Central memory CD4-positive, alpha-beta T cell (primary cell): Measurements from ENCODE around the gene NACC2.
"Not testable (repeated sequence)": the region's sequence is repeated elsewhere in the genome, so short reads cannot be mapped to it uniquely, and the experiment has no call there.

Experiments used
- DNase-seq: peaks from one replicate; pipeline ENCODE4 v3.0.0; 2022

The NACC2 gene

DNA sequence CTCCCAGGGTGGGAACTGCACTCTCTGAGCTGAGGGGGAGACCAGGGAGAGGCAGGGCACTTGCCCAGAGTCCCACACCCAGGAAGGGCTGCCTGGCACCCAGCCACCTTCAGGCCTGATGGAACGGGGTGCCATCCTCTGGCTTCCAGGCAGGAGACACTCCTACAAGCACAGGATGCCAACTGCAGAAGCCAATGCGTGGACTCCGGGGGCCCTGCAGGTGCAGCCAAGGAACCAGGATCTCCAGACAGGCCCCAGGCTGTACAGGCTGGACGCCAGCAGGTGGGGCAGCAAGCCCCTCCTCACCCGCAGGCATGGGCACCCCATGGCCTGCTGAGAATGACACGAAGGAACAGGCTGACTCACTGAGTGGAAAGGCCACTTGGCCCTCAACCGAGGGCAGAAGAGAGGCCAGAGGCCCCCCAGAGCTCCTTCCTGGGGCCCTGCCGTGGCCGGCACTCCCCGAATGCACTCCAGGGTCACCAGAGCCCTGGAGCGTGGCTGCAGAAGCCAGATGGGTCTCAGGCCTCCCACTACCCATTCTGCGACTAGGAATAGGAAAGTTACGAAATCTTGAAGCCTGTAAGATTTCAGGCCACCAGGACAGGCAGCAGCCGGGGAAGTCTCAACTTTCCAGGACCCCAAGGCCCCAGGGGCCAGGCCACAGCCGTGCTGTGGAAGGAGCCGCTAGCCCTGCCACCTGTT, 15.7 kb downstream of the NACC2 start:
- no peak for DNase-seq

DNA sequence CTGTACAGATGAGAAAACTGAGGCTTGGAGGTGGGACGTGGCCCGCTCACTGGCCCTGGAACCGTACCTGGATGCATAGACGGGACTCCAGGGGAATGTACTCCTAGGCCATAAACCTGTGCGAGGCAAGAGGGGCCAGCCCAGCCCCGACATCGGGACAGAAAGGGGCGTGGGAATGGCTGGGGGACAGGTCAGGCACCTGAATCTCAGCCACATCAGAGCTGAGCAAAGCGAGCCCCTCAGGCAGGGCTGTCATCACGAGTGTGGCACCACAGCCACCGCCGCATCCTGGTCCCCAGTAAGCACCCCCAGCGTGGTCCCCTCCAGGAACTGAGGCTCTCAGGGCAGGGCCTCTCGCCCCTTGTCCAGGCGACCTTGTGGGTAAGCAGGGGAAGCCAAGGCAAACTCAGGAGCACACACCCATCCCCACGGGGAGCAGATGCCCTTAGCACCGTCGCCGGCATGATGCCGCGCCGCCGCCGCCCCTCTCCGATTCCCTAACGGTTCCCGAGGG, 16.5 kb downstream of the NACC2 start:
- DNase-seq, result no peak

DNA sequence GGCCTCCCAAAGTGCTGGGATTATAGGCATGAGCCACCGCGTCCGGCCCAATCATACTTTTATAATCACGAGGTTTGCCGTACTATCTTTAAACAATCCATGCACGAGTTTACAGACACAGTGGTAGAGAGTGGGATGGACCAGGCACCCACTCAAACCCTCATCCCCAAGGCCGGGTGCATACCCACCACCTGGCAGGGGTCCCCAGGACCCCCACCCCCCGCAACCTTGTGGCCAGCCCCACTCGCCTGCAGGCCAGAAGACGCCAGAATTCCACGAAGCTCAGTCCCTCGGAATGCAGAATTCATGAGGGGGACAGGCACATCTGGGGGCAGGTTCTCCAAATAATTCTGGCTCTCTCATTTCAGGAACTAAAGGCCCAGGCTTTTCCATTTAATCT, 17.1 kb downstream of the NACC2 start:
- no peak for DNase-seq

DNA sequence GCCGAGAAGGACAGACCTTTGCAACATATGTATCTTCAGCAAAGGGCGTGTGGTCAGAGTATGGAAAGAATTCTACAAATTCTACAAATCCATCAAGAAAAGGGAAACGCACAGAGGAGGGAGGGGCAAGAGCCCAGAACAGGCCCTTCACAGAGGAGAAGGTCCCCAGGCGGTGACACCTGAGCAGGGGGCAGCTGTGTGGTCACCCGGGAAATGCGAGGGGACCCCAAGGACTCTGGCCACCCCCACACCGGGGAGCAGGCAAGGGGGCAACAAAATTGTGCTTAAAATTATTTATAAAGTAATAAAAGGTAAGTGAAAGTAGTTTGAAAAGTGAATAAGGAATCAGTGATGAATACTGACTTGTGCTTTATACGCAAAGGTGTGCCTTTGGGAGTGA, 17.6 kb downstream of the NACC2 start:
- no peak for DNase-seq

DNA sequence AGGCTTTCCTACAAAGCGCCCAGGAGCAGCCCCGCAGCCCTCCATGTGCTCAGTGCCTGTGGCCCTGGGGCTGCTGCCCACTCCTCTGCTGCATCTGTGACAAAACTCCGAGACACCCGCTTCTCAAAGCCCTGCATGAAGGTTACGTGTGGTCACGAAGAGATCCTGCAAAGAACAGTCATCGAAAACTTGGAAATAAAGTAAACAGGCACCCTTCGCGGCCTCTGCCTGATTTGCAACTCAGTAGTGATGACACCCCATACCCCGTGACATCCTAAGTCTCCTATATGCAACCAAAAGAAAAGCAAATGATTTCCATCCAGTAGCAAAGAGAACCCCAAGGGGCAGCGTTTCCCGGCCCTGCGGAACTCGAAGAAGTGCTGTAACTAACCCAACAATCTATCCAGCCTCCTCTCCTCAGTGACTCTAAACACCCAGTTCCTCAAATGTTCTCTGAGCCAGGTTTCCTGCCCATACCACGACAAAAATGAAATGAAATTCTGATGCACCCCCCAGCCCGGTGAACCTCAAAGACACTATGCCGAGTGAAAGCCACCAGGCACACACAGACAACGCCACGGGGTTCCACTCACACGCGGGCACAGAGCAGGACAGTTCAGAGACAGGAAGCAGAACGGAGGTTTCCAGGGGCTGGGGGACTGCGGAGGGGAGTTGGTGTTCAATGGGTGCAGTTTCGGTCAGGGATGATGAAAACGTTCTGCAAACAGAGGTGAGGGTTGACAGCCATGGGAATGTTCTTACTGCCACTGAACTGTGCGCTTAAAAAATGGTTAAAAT, 19.0 kb downstream of the NACC2 start:
- DNase-seq, result no peak

DNA sequence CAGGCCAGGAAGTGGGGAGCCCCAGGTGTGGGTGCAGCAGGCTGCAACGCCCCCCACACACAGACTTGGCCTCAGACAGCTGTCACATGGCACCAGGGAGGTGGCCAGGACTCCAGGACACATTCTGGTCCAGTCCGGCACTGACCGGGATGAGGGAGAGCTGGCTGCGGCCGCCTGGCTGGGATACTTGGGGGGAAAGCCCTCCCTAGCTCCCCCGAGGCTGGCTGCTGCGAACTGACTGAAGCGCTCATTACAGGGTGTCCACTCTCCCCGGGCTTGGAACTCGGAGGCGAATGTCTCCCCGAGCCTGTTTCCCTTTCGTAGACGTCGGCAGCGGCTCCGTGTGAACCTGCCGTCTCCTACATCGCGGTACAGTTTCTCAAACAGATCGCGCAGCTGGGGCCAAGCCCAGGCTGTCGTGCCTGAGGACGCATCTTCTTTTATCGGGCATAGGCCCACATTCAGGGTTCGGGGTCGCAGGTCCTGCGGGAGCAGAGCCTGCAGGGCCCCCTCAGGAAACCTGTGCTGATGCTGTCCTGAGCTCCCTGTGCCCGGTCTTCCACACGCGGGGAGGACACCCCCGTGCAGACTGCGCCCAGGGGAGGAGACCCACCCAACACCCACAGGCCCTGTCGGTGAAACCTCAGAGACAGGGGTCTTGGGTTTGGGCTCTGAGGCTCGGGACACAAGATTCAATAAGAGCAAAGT, 19.8 kb downstream of the NACC2 start:
- DNase-seq, result no peak

DNA sequence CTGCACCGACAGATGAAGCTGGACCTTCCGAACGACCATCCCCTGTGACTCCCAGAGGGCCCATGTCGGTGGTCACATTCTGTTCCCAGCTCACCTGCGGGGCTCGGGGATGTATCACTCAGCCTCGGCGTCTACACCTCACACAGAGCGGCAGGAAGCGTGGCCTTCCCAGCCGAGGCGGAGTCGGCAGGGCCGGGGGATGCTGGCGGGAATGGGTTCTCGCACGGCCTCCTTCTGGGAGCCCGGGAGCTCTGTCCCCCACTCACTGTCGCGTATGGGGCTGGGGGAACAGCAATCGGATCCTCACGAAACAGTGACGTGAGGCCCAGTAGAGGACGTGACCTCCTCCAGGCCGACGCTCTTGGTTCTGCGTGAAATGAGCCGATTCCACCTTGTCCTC, 20.4 kb downstream of the NACC2 start:
- no peak for DNase-seq

DNA sequence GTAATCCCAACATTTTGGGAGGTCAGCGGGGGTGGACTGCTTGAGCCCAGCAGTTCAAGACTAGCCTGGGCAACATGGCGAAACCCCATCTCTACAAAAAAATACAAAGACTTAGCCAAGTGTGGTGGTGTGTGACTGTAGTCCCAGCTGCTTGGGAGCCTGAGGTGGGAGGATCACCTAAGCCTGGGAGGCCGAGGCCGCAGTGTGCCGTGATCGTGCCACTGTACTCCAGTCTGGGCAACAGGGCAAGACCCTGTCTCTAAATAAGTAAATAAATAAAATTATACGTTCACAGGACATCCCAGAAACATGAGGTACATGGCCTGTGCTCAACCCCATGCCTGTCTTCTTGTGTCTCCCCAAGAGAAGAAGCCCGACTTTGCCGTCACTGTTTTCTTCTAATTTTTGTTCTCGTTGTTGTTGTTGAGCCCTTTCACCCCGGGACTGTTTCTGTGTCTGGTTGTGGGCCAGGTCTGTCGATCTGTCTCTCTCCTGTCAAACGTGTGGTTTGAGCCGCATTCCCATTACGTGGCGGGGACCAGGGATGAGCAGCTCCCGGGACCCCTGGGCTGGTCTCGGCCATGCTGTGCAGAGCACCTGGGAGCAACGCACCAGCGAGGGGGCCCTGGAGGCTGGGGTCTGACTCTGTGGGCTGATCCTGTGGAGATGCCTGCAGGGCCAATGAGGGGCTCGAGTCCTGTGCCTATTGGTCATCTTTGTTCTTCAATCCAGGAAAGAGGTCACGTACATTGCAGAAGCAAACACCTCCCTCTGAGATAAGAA, 32.2 kb downstream of the NACC2 start:
- no peak for DNase-seq

DNA sequence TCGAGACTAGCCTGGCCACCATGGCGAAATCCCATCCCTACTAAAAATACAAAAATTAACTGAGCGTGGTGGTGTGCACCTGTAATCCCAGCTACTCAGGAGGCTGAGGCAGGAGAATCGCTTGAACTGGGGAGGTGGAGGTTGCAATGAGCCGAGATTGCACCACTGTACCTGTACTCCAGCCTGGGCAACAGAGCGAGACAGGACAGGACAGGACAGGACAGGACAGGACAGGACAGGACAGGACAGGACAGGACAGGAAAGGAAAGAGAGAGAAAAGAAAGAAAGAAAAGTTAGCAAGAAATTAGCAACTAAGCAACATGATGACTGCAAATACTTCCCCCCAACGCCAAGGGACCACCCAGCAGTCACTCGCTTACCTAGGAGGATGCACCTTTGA, 33.2 kb downstream of the NACC2 start:
- not testable (repeated sequence) for DNase-seq

DNA sequence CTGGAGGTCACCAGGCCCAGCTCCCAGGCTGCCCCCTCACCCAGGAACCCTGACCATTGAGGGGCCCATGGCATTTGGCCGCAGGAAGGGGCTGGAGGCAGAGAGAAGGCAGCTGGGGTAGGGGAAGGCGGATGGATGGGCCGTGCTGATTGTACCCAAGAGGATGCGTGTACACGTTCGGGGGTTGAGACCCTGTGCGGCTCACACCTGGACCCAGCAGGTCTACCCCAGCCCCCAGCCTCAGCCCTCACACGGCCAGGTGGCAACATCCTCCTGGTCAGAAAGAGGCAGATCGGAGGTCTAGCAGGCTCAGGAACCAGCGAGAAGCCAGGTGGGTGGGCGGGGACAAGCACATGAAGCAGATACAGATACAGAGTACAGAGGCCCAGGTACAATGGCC, 33.7 kb downstream of the NACC2 start:
- no peak for DNase-seq

DNA sequence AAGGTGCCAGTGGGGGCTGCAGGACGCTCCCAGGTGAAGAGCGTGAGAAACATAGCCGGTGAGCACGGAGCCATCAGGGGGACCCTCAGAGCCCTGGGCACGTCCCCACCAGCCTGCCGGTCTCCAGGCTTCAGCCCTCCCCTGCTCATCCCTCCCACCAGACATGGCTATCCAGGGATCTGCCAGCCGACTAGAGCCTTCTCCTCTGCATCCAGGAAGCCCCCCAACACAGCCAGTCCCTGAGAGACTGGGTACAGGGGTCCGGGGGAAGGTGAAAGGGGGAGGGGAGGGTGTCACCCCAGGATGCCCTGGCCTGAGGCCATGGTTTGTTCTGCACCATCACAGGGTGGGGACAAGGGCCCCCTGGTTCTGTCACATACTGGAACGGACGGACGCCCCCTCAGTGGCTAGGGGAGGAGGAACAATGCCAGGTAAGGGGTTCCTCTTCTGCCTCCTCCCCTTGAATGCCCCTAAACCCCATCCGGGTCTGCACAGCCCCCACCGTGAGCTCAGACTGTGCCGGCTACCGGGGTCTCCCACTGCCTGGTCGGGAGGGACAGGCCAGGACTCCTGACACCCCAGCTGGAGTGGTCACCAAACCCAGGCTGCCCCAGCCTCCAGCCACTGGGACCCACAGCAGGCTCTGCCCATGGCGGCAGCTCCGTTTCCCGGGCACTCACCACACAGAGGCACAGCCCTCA, 34.3 kb downstream of the NACC2 start:
- no peak for DNase-seq

DNA sequence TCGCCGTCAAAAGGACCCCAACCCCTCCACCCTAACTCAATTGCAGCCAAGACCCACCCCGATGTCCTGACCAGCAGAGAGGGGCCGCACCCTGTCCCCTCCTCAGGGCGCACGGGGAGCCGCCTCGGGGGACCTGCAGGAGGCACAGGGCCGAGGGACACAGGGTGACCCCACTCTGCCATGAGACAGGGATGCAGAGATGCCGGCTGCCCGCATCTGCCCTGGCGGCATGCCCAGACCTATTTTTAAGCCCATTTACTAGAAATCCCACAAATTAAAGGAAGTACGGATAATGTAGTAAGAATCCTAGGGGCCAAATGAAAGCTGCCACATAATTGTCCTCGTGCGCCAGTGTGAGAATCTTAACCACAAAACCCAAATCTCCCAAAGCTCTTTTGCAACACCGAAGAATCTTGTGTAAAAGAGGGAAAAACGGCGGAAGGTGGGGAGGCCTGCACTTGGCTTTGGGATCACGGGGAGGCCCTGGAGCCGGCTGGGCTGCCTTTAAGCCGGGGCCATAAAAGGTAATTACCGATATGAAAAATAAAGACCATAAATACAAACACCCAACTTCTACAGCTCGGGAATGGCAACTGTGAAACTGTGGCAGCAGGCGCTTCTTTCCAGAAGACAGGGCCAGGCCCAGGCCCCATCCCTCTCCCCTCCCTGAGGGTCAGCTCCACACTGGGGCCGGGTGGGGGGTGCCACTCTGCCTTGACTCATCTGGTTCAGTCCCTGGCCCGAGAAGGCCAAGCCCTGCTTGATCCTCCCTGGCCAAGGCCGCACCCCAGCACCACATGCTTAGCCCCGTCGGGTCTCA, 35.0 kb downstream of the NACC2 start:
- no peak for DNase-seq

DNA sequence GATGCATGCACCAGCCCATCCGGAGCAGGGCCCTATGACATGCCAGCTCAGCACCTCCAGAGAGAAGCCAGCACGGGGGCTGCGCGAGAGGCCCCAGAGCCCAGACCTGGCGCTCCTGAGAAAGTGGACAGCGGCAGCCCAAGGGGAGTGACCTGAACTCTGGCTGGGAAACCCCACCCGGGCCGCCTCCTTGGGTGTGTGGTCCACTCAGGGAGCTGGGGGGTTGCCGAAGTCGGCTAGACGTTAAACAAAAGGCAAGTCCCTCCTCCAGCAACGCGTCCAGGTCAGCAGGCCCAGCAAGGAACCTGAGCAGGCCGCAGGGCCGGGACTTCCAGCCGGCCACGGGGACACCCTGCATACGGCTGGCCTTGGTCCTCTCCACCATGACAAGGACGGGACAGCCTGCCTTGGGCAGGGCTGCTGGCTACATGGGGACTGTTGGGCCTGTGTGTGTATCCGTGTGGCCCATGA, 35.7 kb downstream of the NACC2 start:
- no peak for DNase-seq

DNA sequence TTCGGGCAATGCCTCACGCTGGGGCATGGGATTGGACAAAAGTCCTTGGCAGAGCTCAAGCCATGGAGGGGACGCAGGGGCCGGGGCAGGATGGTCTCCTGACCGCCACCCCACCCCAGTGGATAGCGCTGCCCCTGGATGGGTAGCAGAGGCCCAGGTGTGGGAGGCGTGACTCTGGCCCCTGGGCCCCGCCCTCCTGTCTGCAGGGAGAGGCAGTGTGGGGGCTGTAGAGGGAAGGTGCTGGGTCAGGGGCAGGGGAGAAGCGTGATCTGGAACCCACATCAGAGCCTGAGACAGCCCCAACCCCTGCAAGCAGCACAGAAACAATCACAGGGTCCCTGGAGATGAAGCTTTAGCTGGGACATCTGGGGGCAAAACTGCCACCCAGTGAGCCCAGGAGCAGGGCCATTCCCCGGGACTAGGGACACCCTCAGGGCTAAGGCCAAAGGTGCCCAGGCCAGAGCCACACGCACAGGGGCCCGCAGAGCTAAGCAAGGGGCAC, 36.2 kb downstream of the NACC2 start:
- no peak for DNase-seq

DNA sequence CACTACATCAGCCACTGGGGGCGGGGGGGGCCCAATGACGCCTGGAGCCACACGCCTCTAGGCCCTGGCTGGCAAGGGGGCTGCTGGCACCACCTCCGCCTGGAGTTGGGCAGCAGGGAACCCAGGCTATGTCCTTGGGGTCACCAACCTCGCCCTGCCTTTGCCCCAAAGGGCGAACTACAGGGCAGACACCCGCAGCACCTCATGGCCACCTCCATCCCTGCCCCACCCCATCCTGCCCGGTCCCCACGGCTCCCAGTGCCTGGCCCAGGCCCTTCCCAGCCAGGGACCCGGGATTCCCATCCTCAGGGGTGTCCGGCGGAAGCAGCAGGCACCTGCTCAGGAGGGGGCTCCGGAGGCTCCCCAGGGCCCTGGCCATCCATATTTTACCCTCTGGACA, 37.0 kb downstream of the NACC2 start:
- no peak for DNase-seq

DNA sequence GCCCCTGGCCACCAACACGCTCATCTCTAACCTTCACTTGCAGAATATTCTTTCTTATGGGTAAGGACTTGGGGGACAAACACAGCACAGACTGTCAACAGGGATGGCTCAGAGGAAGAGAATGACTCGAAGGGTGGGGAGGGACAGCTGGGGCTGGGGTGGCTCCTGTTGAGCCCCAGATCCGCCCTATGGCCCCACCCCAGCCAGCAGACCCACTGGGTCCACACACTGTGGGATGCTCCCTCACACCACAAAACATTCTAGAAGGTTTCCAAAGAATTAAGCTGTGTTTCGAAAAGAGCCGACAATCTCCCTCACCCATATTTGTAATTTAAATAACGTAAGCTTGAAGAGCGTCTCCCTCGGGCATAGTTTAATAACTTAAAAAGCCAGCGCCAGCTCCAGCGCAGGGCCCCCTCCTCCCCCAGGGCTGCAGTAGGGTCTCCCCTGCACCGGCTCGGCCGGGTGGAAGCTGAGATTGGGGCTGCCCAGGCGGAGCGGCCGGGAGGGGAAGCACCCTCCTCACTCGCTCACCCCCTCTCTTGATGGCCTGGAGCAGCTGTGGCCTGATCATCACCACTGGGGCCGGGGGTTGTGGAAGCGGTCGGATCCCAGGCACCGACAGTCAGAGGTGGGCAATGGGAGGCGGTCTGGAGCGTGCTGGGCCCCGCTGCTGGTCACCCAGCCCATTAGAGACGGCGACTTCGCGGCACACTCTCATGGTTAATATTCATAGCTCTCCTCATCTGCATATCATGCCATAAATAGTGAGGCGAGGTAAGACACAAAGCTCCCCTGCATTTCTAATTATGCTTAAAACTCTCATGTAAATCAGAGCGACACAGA, 37.6 kb downstream of the NACC2 start:
- no peak for DNase-seq

DNA sequence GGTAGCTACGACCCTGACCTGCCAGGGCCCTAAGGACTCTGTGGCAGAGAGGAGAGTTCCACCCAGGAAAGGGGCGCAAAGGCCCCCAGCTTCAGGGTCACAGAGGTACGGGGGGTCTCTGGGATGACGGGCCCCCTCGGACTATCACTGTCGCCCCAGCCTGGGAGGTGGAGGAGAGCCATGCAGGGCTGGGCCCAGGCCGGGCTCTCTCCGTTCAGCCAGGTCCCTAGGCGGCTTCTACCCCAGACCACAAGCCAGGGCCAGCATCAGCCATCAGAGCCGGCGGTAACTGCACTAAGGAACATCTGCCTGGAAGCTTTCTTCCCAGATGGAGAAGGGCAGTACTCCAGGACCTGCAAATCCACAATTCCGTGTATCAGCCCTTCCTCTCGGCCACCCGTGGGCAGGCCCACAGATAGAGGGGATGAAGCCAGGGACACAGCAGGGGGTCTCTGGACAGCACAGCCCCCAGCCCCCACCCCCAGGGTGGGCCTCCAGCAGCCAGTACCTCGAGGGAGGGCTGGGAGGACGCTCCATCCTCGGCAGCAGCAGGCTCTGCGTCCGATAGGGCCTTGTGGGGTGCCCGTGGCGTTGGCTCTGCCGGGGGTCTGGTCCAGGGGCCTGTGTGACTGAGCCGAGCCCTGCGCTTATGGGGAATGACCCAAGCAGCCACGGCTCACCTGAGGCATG, 38.4 kb downstream of the NACC2 start:
- no peak for DNase-seq

DNA sequence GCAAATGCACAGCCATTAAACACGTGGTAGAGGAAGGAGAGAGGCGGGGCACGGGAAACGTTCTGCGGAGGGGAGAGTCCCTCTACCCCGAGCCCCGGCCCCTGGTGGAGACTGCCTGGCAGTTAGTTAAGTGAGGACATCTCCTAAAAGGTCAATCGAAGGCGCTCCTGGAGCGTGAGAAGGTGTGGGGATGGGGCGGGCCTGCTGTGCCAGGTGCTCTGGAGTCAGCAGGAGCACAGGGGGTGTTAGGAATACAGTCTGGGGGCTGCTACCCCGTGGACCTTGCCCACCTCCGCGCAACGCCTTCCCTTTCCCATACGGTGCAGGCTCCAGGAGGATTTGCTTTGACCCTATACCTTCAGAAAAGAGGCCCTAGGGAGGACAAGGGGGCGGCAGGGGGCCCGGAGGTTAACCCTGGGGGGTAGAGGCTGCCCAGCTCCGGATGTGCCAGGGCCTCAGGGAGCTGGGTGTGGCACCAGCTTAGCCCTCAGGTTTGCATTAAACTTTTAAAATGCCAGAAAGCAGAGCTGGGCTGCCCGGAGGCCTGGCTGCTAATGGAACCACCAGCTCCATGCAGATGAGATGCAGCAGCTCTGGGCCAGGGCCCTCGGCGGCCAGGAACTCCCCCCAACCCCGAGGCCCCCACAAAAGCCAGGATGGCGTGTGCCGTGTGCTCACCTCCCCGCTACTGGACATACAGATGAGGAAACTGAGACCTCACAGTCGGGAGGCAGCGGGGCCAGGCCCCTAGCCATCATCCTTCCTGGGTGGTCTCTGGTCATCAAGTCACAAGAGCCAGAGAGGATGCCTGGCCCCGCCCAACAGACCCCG, 39.2 kb downstream of the NACC2 start:
- DNase-seq, result no peak
